Esophagus squamous epithelium (tissue), 5 donors: ENCODE results near the gene RABGAP1. TPM values are rescaled to one million over a fixed set of nuclear protein-coding genes. Genes with fewer than 3 reads are reported as not detected.

Source experiments
- DNase-seq: peaks from one replicate; lab custom pipeline; 2025; lab: John Stamatoyannopoulos, UW
- H3K27ac ChIP-seq, 4 donors: fragments of 200-600 bp; sonication (generic); one replicate each; pipeline ENCODE4 v1.5.1; 2016 to 2019; ENCODE audit warnings: mild to moderate bottlenecking in 1 of 4
- H3K27me3 ChIP-seq, 4 donors: fragments of 200-600 bp; sonication (generic); 1 replicate in 3 of 4; 2 replicates in 1 of 4; pipeline versions ENCODE4 v1.5.1 to v1.6.0; 2017 to 2021; ENCODE audit warnings: antibody characterized with exemption in 1 of 4
- H3K36me3 ChIP-seq, 3 donors: fragments of 200-600 bp; sonication (generic); one replicate each; pipeline ENCODE4 v1.5.1; 2016 to 2019
- H3K4me1 ChIP-seq, 3 donors: fragments of 200-600 bp; sonication (generic); one replicate each; pipeline ENCODE4 v1.5.1; 2017 to 2019
- H3K4me3 ChIP-seq, 4 donors: fragments of 200-600 bp; sonication (generic); 1 replicate in 3 of 4; 2 replicates in 1 of 4; pipeline ENCODE4 v1.5.1; 2016 to 2019; ENCODE audit warnings: mild to moderate bottlenecking in 2 of 4, moderate library complexity in 1 of 4
- H3K9me3 ChIP-seq, 3 donors: fragments of 200-600 bp; sonication (generic); one replicate each; pipeline ENCODE4 v1.5.1; 2016 to 2019
- POLR2A ChIP-seq, 4 donors: fragments of 450-650 bp; IDR thresholded peaks; one replicate each; pipeline ENCODE4 v1.6.1; 2017; ENCODE audit warnings: antibody characterized with exemption in 4 of 4, mild to moderate bottlenecking in 4 of 4, moderate library complexity in 3 of 4
- WGBS, 2 donors: methylation state at CpG; one replicate each; pipeline ENCODE4 v1.1.5; 2018; 5-methylcytosine and 5-hydroxymethylcytosine counted together
- intact Hi-C: fragments of 100-400 bp; cut with DNase I; formaldehyde crosslinking; loops from one replicate; pipeline ENCODE4 v1.15.0; 2022
- total RNA-seq, 4 donors: library from RNA; depleted of rRNA; stranded (reverse); fragments of >200 nt; gene quantifications; one replicate each; pipeline ENCODE4 v1.1.0, GENCODE V29; 2016
- TF ChIP-seq, protein P1 (sequence below), 6 experiments: fragments of 450-650 bp in 4 of 6; fragments of 200-600 bp in 2 of 6; sonication (generic) in 2 of 6; IDR thresholded peaks; one replicate each; pipeline ENCODE4 v1.5.1; 2016 to 2019; ENCODE audit warnings: antibody characterized with exemption in 6 of 6, mild to moderate bottlenecking in 4 of 6, moderate library complexity in 4 of 6
- donor health status: DM: yes; HTN: yes; CAD: no.

Gene RABGAP1
- total RNA-seq, 4 donors from 2014 or later, result 28.4 to 57.4 (median 33.6) TPM

- WGBS, 2 donors, result 76 to 92% methylated on average over 3 of the region's 3 CpGs
- Histone ChIP-seq H3K36me3 (peaks cover 12 to 83% (median 15%) of the 10 kb centered on the region in 3 donors), H3K4me3 (no peak overlapping the region), H3K27ac (no peak overlapping the region), H3K27me3 (no peaks in the 10 kb centered on the region), H3K9me3 (no peaks in the 10 kb centered on the region), H3K4me1 (no peaks in the 10 kb centered on the region)
- TF ChIP-seq POLR2A (IDR thresholded peaks at IDR 0.05), result no peak
- TF ChIP-seq, protein P1, sequence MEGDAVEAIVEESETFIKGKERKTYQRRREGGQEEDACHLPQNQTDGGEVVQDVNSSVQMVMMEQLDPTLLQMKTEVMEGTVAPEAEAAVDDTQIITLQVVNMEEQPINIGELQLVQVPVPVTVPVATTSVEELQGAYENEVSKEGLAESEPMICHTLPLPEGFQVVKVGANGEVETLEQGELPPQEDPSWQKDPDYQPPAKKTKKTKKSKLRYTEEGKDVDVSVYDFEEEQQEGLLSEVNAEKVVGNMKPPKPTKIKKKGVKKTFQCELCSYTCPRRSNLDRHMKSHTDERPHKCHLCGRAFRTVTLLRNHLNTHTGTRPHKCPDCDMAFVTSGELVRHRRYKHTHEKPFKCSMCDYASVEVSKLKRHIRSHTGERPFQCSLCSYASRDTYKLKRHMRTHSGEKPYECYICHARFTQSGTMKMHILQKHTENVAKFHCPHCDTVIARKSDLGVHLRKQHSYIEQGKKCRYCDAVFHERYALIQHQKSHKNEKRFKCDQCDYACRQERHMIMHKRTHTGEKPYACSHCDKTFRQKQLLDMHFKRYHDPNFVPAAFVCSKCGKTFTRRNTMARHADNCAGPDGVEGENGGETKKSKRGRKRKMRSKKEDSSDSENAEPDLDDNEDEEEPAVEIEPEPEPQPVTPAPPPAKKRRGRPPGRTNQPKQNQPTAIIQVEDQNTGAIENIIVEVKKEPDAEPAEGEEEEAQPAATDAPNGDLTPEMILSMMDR (IDR thresholded peaks at IDR 0.05), result no peak
- DNase-seq, result no peak
- intact Hi-C loops, result no loop called here
Observed at GRCh38 chr9:123011380-123011779, 70.6 kb downstream of the RABGAP1 start.

GRCh38 chr9:123011878-123012528 is 71.2 kb downstream of the RABGAP1 start:
- DNase-seq, result no peak
- WGBS, 2 donors, result 84 to 85% methylated on average over 3 of the region's 3 CpGs

GRCh38 chr9:123016631-123017030 is 75.8 kb downstream of the RABGAP1 start:
- 83 to 93% methylated on average over 1 of the region's 1 CpG for WGBS, 2 donors
- TF ChIP-seq, protein P1 (IDR thresholded peaks at IDR 0.05), result no peak
- no peak for TF ChIP-seq POLR2A (IDR thresholded peaks at IDR 0.05)
- DNase-seq, result no peak
- no peaks in the 10 kb centered on the region for H3K27me3 ChIP-seq
- intact Hi-C loops, result no loop called here
- no peaks in the 10 kb centered on the region for H3K9me3 ChIP-seq
- H3K4me1 ChIP-seq, result no peaks in the 10 kb centered on the region
- H3K27ac ChIP-seq, result no peak overlapping the region
- no peak overlapping the region for H3K4me3 ChIP-seq
- H3K36me3 ChIP-seq, result peaks cover 12 to 98% (median 22%) of the 10 kb centered on the region in 3 donors

More at GRCh38 chr9:123011878-123012528, 71.2 kb downstream of the RABGAP1 start:
- H3K27me3 ChIP-seq, result no peaks in the 10 kb centered on the region
- no peak for TF ChIP-seq POLR2A (IDR thresholded peaks at IDR 0.05)
- TF ChIP-seq, protein P1 (IDR thresholded peaks at IDR 0.05), result no peak
- H3K9me3 ChIP-seq, result no peaks in the 10 kb centered on the region
- no peak overlapping the region for H3K4me3 ChIP-seq
- H3K27ac ChIP-seq, result no peak overlapping the region
- H3K4me1 ChIP-seq, result no peaks in the 10 kb centered on the region
- intact Hi-C loops, result no loop called here
- H3K36me3 ChIP-seq, result peaks cover 12 to 83% (median 15%) of the 10 kb centered on the region in 3 donors

GRCh38 chr9:123020796-123021195 is 80.0 kb downstream of the RABGAP1 start:
- Histone ChIP-seq H3K4me1 (no peaks in the 10 kb centered on the region), H3K36me3 (peaks cover 4 to 96% (median 16%) of the 10 kb centered on the region in 3 donors), H3K27ac (no peak overlapping the region), H3K27me3 (no peaks in the 10 kb centered on the region), H3K4me3 (no peak overlapping the region), H3K9me3 (no peaks in the 10 kb centered on the region)
- 58 to 63% methylated on average over 2 of the region's 2 CpGs for WGBS, 2 donors
- no peak for DNase-seq
- TF ChIP-seq POLR2A (IDR thresholded peaks at IDR 0.05), result no peak
- TF ChIP-seq, protein P1 (IDR thresholded peaks at IDR 0.05), result no peak
- intact Hi-C loops, result no loop called here

DNA sequence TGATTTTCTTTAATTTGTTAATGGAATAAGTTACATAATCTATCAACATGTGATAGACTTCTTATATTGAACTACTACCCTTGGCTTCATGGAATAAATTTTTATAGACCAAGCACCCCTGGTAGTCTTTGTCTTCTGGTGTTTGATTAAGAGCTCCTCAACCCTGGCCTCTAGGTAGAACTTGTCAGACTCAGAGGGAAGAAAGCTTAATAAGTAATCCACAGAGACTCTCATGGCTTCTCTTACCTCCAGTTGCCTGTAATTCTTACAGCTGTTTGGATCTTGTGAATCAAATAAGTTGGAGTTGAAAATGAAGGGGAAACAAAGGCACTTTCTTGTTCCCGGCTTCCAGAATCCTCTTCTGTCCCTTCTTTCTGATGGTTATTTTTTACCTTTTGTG is 85.6 kb downstream of the RABGAP1 start:
- peaks cover 0 to 98% (median 4%) of the 10 kb centered on the region in 3 donors for H3K36me3 ChIP-seq
- no peak for DNase-seq
- no peak overlapping the region for H3K4me3 ChIP-seq
- TF ChIP-seq, protein P1 (IDR thresholded peaks at IDR 0.05), result no peak
- no peak for TF ChIP-seq POLR2A (IDR thresholded peaks at IDR 0.05)
- no peaks in the 10 kb centered on the region for H3K27me3 ChIP-seq
- peaks cover 0 to 5% (median 0%) of the 10 kb centered on the region in 3 donors for H3K4me1 ChIP-seq
- no peaks in the 10 kb centered on the region for H3K9me3 ChIP-seq
- intact Hi-C loops, result no loop called here
- 92 to 96% methylated on average over 1 of the region's 1 CpG for WGBS, 2 donors
- H3K27ac ChIP-seq, result no peak overlapping the region
